Stimulated activated CD8-positive, alpha-beta memory T cell treated with anti-CD3 and anti-CD28 coated beads, Interleukin-4, amount 100 ng/mL, for 4 hours (primary cell): ENCODE measurements around the gene NCCRP1.

Source experiments
- DNase-seq, 2 donors: peaks; one replicate each; pipeline ENCODE4 v3.0.0-alpha.2; 2020; ENCODE audit warnings: low read depth in 2 of 2, low spot score in 1 of 2

Gene NCCRP1

GRCh38 chr19:39179754-39180153 is 17.0 kb upstream of the NCCRP1 start:
- no peak for DNase-seq

GRCh38 chr19:39180749-39181148 is 16.0 kb upstream of the NCCRP1 start:
- DNase-seq: no peak

- no peak for DNase-seq
Measured at GRCh38 chr19:39181500-39182173, 15.1 kb upstream of the NCCRP1 start.

GRCh38 chr19:39182174-39182505 is 14.6 kb upstream of the NCCRP1 start:
- no peak for DNase-seq

GRCh38 chr19:39183104-39183503 is 13.7 kb upstream of the NCCRP1 start:
- no peak for DNase-seq

GRCh38 chr19:39186391-39186790 is 10.4 kb upstream of the NCCRP1 start:
- no peak for DNase-seq

- no peak for DNase-seq
Measured at GRCh38 chr19:39187552-39187943, 9.2 kb upstream of the NCCRP1 start.

- no peak for DNase-seq
Measured at GRCh38 chr19:39188960-39189359, 7.8 kb upstream of the NCCRP1 start.

- DNase-seq: no peak
Measured at GRCh38 chr19:39190768-39191167, 6.0 kb upstream of the NCCRP1 start.

GRCh38 chr19:39192846-39193245 is 3.9 kb upstream of the NCCRP1 start:
- no peak for DNase-seq

GRCh38 chr19:39193803-39194202 is 3.0 kb upstream of the NCCRP1 start:
- DNase-seq: no peak

GRCh38 chr19:39194832-39195542 is 1.8 kb upstream of the NCCRP1 start:
- DNase-seq: no peak

GRCh38 chr19:39195755-39196154 is 1.0 kb upstream of the NCCRP1 start:
- no peak for DNase-seq

- no peak for DNase-seq
Measured at GRCh38 chr19:39196320-39196719, 444 bp upstream of the NCCRP1 start.

- DNase-seq: no peak
Measured at GRCh38 chr19:39197808-39198207, 1.0 kb downstream of the NCCRP1 start.

- DNase-seq: no peak
Measured at GRCh38 chr19:39199025-39199424, 2.3 kb downstream of the NCCRP1 start.

GRCh38 chr19:39200066-39200802 is 3.5 kb downstream of the NCCRP1 start:
- DNase-seq: no peak

- DNase-seq: no peak
Measured at GRCh38 chr19:39200803-39201115, 4.0 kb downstream of the NCCRP1 start.

- no peak for DNase-seq
Measured at GRCh38 chr19:39202998-39203355, 6.2 kb downstream of the NCCRP1 start.

GRCh38 chr19:39203372-39204341 is 6.9 kb downstream of the NCCRP1 start, which contains the start of gene SYCN:
TSS of gene SYCN (minus strand) at chr19:39204263. CDS start at chr19:39204254, 9 bp downstream.
- no peak for DNase-seq

GRCh38 chr19:39205449-39205764 is 8.6 kb downstream of the NCCRP1 start:
- no peak for DNase-seq
